HepG2 (cell line): ENCODE data around the gene FMR1. TPM values are rescaled to one million over a fixed set of nuclear protein-coding genes. Genes with fewer than 3 reads are reported as not detected.

Experiments
- FOXK1 ChIP-seq: sonication (generic); formaldehyde crosslinking; IDR thresholded peaks from 2 replicates; pipeline ENCODE4 v1.4.0; 2020; ENCODE audit warnings: low read depth, missing genetic modification reagents, borderline replicate concordance
- KAT2B ChIP-seq: fragments of 150-350 bp; IDR thresholded peaks from 2 replicates; pipeline ENCODE4 v1.6.1; 2014; ENCODE audit warnings: low read depth, low read length, borderline replicate concordance
- KLF16 ChIP-seq, 2 experiments: sonication (generic) in 1 of 2; formaldehyde crosslinking in 1 of 2; IDR thresholded peaks; 2 replicates each; pipeline versions ENCODE4 v1.6.1 to v1.8.0; 2016 to 2023; ENCODE audit warnings: missing genetic modification reagents in 2 of 2, missing compliant biosample characterization in 1 of 2
- PHF8 ChIP-seq: sonication (generic); formaldehyde crosslinking; IDR thresholded peaks from 2 replicates; pipeline ENCODE4 v1.5.0; 2020; ENCODE audit warnings: missing genetic modification reagents
- RFXAP ChIP-seq: sonication (generic); formaldehyde crosslinking; IDR thresholded peaks from 2 replicates; pipeline ENCODE4 v1.4.0; 2020; ENCODE audit warnings: missing genetic modification reagents, borderline replicate concordance
- THYN1 ChIP-seq: sonication (generic); formaldehyde crosslinking; IDR thresholded peaks from 2 replicates; pipeline ENCODE4 v1.8.1; 2023; ENCODE audit warnings: low read depth, mild to moderate bottlenecking, moderate library complexity, missing genetic modification reagents, borderline replicate concordance
- WIZ ChIP-seq: sonication (generic); formaldehyde crosslinking; IDR thresholded peaks from 2 replicates; pipeline ENCODE4 v1.5.1; 2020; ENCODE audit warnings: mild to moderate bottlenecking, missing genetic modification reagents
- ZIK1 ChIP-seq: sonication (generic); formaldehyde crosslinking; IDR thresholded peaks from 2 replicates; pipeline ENCODE4 v1.5.0; 2020; ENCODE audit warnings: mild to moderate bottlenecking, low read depth, missing genetic modification reagents, borderline replicate concordance
- ZNF781 ChIP-seq: sonication (generic); formaldehyde crosslinking; IDR thresholded peaks from 2 replicates; pipeline ENCODE4 v1.5.1; 2020; ENCODE audit warnings: borderline replicate concordance, mild to moderate bottlenecking, missing genetic modification reagents; ENCODE audit errors: not compliant biosample characterization
- polyA plus RNA-seq, 8 experiments: library from polyadenylated mRNA; depleted of rRNA in 3 of 8; stranded (reverse) in 7 of 8; unstranded in 1 of 8; fragments of >200 nt; fragmentation: Illumina TruSeq in 4 of 8; extraction: Trizol in 4 of 8; gene quantifications; 2 replicates each; pipeline versions ENCODE4 v1.2.1 to v1.2.3, GENCODE V29; 2011 to 2016; ENCODE audit warnings: low read depth in 4 of 8, missing spikeins in 1 of 8, mixed read lengths in 1 of 8; ENCODE audit not compliant: insufficient read depth in 1 of 8
- total RNA-seq, 5 experiments: library from RNA; depleted of rRNA; stranded (reverse); fragments of >200 nt; fragmentation: Illumina TruSeq; extraction: Trizol; gene quantifications; 2 replicates each; pipeline ENCODE4 v1.2.3, GENCODE V29; 2016; ENCODE audit warnings: low read depth in 1 of 5
- TF ChIP-seq, protein P1 (sequence below): sonication (generic); formaldehyde crosslinking; conservative IDR thresholded peaks from 2 replicates; pipeline ENCODE4 v1.4.0; 2020; ENCODE audit warnings: missing genetic modification reagents
- TF ChIP-seq, protein P2 (sequence below): sonication (generic); formaldehyde crosslinking; IDR thresholded peaks from 2 replicates; pipeline ENCODE4 v1.9.0; 2022; ENCODE audit warnings: missing genetic modification reagents, mild to moderate bottlenecking, borderline replicate concordance
- TF ChIP-seq, protein P3 (sequence below): sonication (generic); formaldehyde crosslinking; IDR thresholded peaks from 2 replicates; pipeline ENCODE4 v1.5.1; 2020; ENCODE audit warnings: mild to moderate bottlenecking, missing genetic modification reagents
- TF ChIP-seq, protein P4 (sequence below): sonication (generic); formaldehyde crosslinking; IDR thresholded peaks from 2 replicates; pipeline ENCODE4 v1.8.0; 2022; ENCODE audit warnings: mild to moderate bottlenecking, missing genetic modification reagents, borderline replicate concordance
- TF ChIP-seq, protein P5 (sequence below): IDR thresholded peaks from 2 replicates; pipeline ENCODE4 v1.6.1; 2016; ENCODE audit warnings: missing compliant biosample characterization, missing genetic modification reagents, borderline replicate concordance
- TF ChIP-seq, protein P6 (sequence below): IDR thresholded peaks from 2 replicates; pipeline ENCODE4 v1.6.1; 2016; ENCODE audit warnings: missing genetic modification reagents, missing compliant biosample characterization

Gene FMR1
- total and polyA plus RNA-seq, 2 of the 13 experiments (the other 11 are each of a cell fraction or from before 2014, with no cell fraction given), result 27.8 to 49.6 TPM

DNA sequence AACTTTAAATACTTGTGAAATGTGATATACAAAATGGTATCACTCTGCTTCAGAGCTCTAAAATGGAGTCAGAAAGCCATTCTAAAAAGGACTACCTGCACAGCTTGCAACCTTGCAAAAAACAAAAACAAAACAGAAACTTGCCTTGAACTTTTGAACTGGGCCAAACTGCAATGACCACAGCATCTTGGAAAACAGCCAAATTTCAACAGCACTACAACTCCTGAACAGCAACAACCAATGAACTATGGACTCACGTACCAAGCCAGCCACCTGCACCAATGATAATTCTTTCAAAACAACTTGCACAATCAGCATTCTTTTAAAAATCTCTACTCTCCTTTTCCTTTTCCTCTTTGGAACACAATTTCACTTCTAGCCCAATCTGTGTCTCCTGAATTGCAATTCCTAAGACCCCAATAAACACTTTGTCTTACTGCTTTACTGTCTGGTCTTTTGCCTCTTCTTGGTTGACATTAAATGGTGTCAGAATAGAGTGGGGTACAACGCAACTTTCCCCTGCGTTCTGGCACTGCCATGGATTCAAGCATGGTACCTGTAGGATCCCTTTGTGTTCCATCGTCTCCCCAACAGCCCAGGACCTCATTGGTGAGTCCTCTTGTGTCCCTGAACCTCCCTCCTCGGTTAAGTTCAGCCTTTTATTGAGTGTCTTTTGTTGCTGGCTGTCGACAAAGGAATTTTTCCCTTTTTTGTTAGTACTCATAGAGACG, 35.7 kb upstream of the FMR1 start (continued):
- 0 out of 2 replicates have a peak, but pooled peaks have one; percentile 26 for TF ChIP-seq WIZ (CRISPR knock-in tag)
- TF ChIP-seq, protein P1, sequence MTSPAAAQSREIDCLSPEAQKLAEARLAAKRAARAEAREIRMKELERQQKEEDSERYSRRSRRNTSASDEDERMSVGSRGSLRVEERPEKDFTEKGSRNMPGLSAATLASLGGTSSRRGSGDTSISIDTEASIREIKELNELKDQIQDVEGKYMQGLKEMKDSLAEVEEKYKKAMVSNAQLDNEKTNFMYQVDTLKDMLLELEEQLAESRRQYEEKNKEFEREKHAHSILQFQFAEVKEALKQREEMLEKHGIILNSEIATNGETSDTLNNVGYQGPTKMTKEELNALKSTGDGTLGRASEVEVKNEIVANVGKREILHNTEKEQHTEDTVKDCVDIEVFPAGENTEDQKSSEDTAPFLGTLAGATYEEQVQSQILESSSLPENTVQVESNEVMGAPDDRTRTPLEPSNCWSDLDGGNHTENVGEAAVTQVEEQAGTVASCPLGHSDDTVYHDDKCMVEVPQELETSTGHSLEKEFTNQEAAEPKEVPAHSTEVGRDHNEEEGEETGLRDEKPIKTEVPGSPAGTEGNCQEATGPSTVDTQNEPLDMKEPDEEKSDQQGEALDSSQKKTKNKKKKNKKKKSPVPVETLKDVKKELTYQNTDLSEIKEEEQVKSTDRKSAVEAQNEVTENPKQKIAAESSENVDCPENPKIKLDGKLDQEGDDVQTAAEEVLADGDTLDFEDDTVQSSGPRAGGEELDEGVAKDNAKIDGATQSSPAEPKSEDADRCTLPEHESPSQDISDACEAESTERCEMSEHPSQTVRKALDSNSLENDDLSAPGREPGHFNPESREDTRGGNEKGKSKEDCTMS, result no peak
- no peak for TF ChIP-seq THYN1 (CRISPR knock-in tag)
- TF ChIP-seq, protein P2, sequence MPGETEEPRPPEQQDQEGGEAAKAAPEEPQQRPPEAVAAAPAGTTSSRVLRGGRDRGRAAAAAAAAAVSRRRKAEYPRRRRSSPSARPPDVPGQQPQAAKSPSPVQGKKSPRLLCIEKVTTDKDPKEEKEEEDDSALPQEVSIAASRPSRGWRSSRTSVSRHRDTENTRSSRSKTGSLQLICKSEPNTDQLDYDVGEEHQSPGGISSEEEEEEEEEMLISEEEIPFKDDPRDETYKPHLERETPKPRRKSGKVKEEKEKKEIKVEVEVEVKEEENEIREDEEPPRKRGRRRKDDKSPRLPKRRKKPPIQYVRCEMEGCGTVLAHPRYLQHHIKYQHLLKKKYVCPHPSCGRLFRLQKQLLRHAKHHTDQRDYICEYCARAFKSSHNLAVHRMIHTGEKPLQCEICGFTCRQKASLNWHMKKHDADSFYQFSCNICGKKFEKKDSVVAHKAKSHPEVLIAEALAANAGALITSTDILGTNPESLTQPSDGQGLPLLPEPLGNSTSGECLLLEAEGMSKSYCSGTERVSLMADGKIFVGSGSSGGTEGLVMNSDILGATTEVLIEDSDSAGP (CRISPR knock-in tag), result no peak
- no peak for TF ChIP-seq KAT2B
- no peak for TF ChIP-seq ZIK1 (CRISPR knock-in tag)
- peak; percentile 75; the same call in 1 of the 2 replicates for TF ChIP-seq FOXK1 (CRISPR knock-in tag)
- TF ChIP-seq, protein P3, sequence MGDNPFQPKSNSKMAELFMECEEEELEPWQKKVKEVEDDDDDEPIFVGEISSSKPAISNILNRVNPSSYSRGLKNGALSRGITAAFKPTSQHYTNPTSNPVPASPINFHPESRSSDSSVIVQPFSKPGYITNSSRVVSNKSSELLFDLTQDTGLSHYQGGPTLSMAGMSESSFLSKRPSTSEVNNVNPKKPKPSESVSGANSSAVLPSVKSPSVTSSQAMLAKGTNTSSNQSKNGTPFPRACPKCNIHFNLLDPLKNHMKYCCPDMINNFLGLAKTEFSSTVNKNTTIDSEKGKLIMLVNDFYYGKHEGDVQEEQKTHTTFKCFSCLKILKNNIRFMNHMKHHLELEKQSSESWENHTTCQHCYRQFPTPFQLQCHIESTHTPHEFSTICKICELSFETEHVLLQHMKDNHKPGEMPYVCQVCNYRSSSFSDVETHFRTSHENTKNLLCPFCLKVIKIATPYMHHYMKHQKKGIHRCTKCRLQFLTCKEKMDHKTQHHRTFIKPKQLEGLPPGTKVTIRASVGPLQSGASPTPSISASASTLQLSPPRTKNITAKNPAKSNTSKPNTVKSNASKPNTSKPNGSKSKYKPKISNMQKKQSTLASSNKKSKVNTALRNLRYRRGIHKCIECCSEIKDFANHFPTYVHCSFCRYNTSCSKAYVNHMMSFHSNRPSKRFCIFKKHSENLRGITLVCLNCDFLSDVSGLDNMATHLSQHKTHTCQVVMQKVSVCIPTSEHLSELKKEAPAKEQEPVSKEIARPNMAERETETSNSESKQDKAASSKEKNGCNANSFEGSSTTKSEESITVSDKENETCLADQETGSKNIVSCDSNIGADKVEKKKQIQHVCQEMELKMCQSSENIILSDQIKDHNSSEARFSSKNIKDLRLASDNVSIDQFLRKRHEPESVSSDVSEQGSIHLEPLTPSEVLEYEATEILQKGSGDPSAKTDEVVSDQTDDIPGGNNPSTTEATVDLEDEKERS, result peak; percentile 68; the same call in 1 of the 2 replicates
- TF ChIP-seq, protein P4, sequence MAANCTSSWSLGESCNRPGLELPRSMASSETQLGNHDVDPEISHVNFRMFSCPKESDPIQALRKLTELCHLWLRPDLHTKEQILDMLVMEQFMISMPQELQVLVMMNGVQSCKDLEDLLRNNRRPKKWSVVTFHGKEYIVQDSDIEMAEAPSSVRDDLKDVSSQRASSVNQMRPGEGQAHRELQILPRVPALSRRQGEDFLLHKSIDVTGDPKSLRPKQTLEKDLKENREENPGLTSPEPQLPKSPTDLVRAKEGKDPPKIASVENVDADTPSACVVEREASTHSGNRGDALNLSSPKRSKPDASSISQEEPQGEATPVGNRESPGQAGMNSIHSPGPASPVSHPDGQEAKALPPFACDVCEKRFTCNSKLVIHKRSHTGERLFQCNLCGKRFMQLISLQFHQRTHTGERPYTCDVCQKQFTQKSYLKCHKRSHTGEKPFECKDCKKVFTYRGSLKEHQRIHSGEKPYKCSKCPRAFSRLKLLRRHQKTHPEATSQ, result peak; percentile 40; the same call in 1 of the 2 replicates
- TF ChIP-seq ZNF781 (CRISPR knock-in tag), result no peak
- TF ChIP-seq RFXAP (CRISPR knock-in tag), result peak; percentile 91
- TF ChIP-seq, protein P5, sequence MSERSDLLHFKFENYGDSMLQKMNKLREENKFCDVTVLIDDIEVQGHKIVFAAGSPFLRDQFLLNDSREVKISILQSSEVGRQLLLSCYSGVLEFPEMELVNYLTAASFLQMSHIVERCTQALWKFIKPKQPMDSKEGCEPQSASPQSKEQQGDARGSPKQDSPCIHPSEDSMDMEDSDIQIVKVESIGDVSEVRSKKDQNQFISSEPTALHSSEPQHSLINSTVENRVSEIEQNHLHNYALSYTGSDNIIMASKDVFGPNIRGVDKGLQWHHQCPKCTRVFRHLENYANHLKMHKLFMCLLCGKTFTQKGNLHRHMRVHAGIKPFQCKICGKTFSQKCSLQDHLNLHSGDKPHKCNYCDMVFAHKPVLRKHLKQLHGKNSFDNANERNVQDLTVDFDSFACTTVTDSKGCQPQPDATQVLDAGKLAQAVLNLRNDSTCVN (CRISPR knock-in tag), result no peak
- TF ChIP-seq, protein P6, sequence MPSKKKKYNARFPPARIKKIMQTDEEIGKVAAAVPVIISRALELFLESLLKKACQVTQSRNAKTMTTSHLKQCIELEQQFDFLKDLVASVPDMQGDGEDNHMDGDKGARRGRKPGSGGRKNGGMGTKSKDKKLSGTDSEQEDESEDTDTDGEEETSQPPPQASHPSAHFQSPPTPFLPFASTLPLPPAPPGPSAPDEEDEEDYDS (CRISPR knock-in tag), result no peak
- TF ChIP-seq KLF16 (CRISPR knock-in tag; IDR thresholded peaks at IDR 0.05), result no peak
- no peak for TF ChIP-seq PHF8 (CRISPR knock-in tag)
